Neural progenitor cell (in vitro differentiated cells): ENCODE results near the gene GINS2. TPM values are rescaled to one million over a fixed set of nuclear protein-coding genes. Genes with fewer than 3 reads are reported as not detected.

Experiments used
- DNase-seq: peaks from one replicate; pipeline ENCODE4 v3.0.0-alpha.2; 2016; ENCODE audit warnings: low spot score
- H2AFZ ChIP-seq: fragments of 200-600 bp; sonication (generic); replicated peaks from 2 replicates; pipeline ENCODE4 v1.6.1; 2016; ENCODE audit warnings: antibody characterized with exemption
- H3F3A ChIP-seq: fragments of 200-600 bp; sonication (generic); 2 replicates; pipeline ENCODE4 v1.6.1; 2016; ENCODE audit warnings: antibody characterized with exemption, low read depth
- H3K27ac ChIP-seq: fragments of 200-600 bp; sonication (generic); 2 replicates; pipeline ENCODE4 v1.5.1; 2016; ENCODE audit warnings: mild to moderate bottlenecking
- H3K27me3 ChIP-seq: fragments of 200-600 bp; sonication (generic); 2 replicates; pipeline ENCODE4 v1.6.1; 2016; ENCODE audit warnings: mild to moderate bottlenecking, moderate library complexity
- H3K36me3 ChIP-seq: fragments of 200-600 bp; sonication (generic); 2 replicates; pipeline ENCODE4 v1.5.1; 2016
- H3K4me1 ChIP-seq: fragments of 200-600 bp; sonication (generic); 2 replicates; pipeline ENCODE4 v1.6.1; 2016; ENCODE audit warnings: mixed run types
- H3K4me2 ChIP-seq: fragments of 200-600 bp; sonication (generic); 2 replicates; pipeline ENCODE4 v1.6.1; 2016
- H3K4me3 ChIP-seq: fragments of 200-600 bp; sonication (generic); 2 replicates; pipeline ENCODE4 v1.5.1; 2016
- H3K79me2 ChIP-seq: fragments of 200-600 bp; sonication (generic); 2 replicates; pipeline ENCODE4 v1.6.1; 2016; ENCODE audit warnings: low read depth
- H3K9ac ChIP-seq: fragments of 200-600 bp; sonication (generic); 2 replicates; pipeline ENCODE4 v1.6.1; 2016
- H3K9me3 ChIP-seq: fragments of 200-600 bp; sonication (generic); 2 replicates; pipeline ENCODE4 v1.5.1; 2016; ENCODE audit warnings: low read depth
- H4K20me1 ChIP-seq: fragments of 200-600 bp; sonication (generic); 2 replicates; pipeline ENCODE4 v1.6.1; 2016; ENCODE audit warnings: low read depth
- H3K27ac Mint-ChIP-seq: 3 replicates; pipeline ENCODE4 v1.8.0; 2021; ENCODE audit warnings: mixed read lengths
- H3K27me3 Mint-ChIP-seq: 2 replicates; pipeline ENCODE4 v1.8.0; 2022; ENCODE audit warnings: low read depth, mild to moderate bottlenecking, inconsistent platforms, moderate library complexity, mixed read lengths; ENCODE audit not compliant: insufficient read depth
- H3K36me3 Mint-ChIP-seq: 3 replicates; pipeline ENCODE4 v1.8.0; 2021; ENCODE audit warnings: mixed read lengths
- H3K4me1 Mint-ChIP-seq: 3 replicates; pipeline ENCODE4 v1.8.0; 2021; ENCODE audit warnings: mixed read lengths
- H3K4me3 Mint-ChIP-seq: 3 replicates; pipeline ENCODE4 v1.8.0; 2021; ENCODE audit warnings: mild to moderate bottlenecking, moderate library complexity, mixed read lengths
- H3K9me3 Mint-ChIP-seq: 3 replicates; pipeline ENCODE4 v1.8.0; 2020; ENCODE audit warnings: mixed read lengths
- CTCF ChIP-seq: fragments of 200-600 bp; sonication (generic); IDR thresholded peaks from 2 replicates; pipeline ENCODE4 v1.5.1; 2017; ENCODE audit warnings: antibody characterized with exemption, mild to moderate bottlenecking
- EZH2 ChIP-seq: fragments of 200-600 bp; sonication (generic); IDR thresholded peaks from 2 replicates; pipeline ENCODE4 v1.6.1; 2017; ENCODE audit warnings: antibody characterized with exemption, mild to moderate bottlenecking, moderate library complexity
- EZH2phosphoT487 ChIP-seq: fragments of 200-600 bp; sonication (generic); IDR thresholded peaks from 2 replicates; pipeline ENCODE4 v1.6.1; 2017; ENCODE audit warnings: antibody characterized with exemption
- total RNA-seq: library from RNA; depleted of rRNA; stranded (reverse); fragments of >200 nt; gene quantifications from 2 replicates; pipeline ENCODE4 v1.2.3, GENCODE V29; 2015; ENCODE audit warnings: low replicate concordance

The GINS2 gene
- total RNA-seq, 1 donor from 2014 or later, result 47.9 TPM

- Histone ChIP-seq H3K27me3 (peaks cover 22% of the 10 kb centered on the region), H3K79me2 (peaks cover 36% of the 10 kb centered on the region), H3K4me1 (peaks cover 13% of the 10 kb centered on the region), H3F3A (no peaks in the 10 kb centered on the region), H3K9ac (no peak overlapping the region), H3K36me3 (no peaks in the 10 kb centered on the region), H4K20me1 (peaks cover 10% of the 10 kb centered on the region), H3K4me3 (no peak overlapping the region), H3K4me2 (no peak overlapping the region), H2AFZ (no peak overlapping the region), H3K27ac (no peak overlapping the region), H3K9me3 (no peaks in the 10 kb centered on the region)
- Mint-ChIP-seq H3K36me3 (peaks cover 9% of the 10 kb centered on the region), H3K4me1 (peaks cover 20% of the 10 kb centered on the region), H3K4me3 (peak overlapping the region; percentile 85), H3K27me3 (peaks cover 10% of the 10 kb centered on the region), H3K9me3 (no peaks in the 10 kb centered on the region), H3K27ac (no peak overlapping the region)
- TF ChIP-seq EZH2, result no peak
- TF ChIP-seq EZH2phosphoT487, result no peak
- no peak for TF ChIP-seq CTCF
- peak; percentile 16 for DNase-seq
Measured at GRCh38 chr16:85689950-85690320, 1.2 kb upstream of the GINS2 start.

- Histone ChIP-seq H4K20me1 (peaks cover 13% of the 10 kb centered on the region), H2AFZ (no peak overlapping the region), H3K27ac (no peak overlapping the region), H3K36me3 (no peaks in the 10 kb centered on the region), H3K9me3 (no peaks in the 10 kb centered on the region), H3K4me2 (peak overlapping the region; percentile 93), H3K27me3 (peaks cover 22% of the 10 kb centered on the region), H3F3A (no peaks in the 10 kb centered on the region), H3K4me1 (peaks cover 13% of the 10 kb centered on the region), H3K79me2 (peaks cover 38% of the 10 kb centered on the region), H3K4me3 (peak overlapping the region; percentile 51), H3K9ac (no peak overlapping the region)
- peak overlapping the region; percentile 85 for H3K4me3 Mint-ChIP-seq
- H3K27me3 Mint-ChIP-seq, result peaks cover 8% of the 10 kb centered on the region
- H3K27ac Mint-ChIP-seq, result no peak overlapping the region
- H3K36me3 Mint-ChIP-seq, result peaks cover 11% of the 10 kb centered on the region
- H3K4me1 Mint-ChIP-seq, result peaks cover 22% of the 10 kb centered on the region
- TF ChIP-seq EZH2 (no peak), EZH2phosphoT487 (no peak), CTCF (no peak)
- DNase-seq, result no peak
- H3K9me3 Mint-ChIP-seq, result no peaks in the 10 kb centered on the region
Measured at GRCh38 chr16:85689285-85689949, 663 bp upstream of the GINS2 start.

- peaks cover 53% of the 10 kb centered on the region for H3K79me2 ChIP-seq
- H2AFZ ChIP-seq, result no peak overlapping the region
- H3K36me3 ChIP-seq, result no peaks in the 10 kb centered on the region
- H3K4me1 ChIP-seq, result peaks cover 18% of the 10 kb centered on the region
- H3K4me2 ChIP-seq, result peak overlapping the region; percentile 93
- DNase-seq, result no peak
- no peaks in the 10 kb centered on the region for H3K9me3 ChIP-seq
- Mint-ChIP-seq H3K27me3 (peaks cover 8% of the 10 kb centered on the region), H3K9me3 (no peaks in the 10 kb centered on the region), H3K36me3 (peaks cover 16% of the 10 kb centered on the region), H3K4me3 (peak overlapping the region; percentile 90), H3K4me1 (peaks cover 29% of the 10 kb centered on the region), H3K27ac (no peak overlapping the region)
- H3K27me3 ChIP-seq, result peaks cover 22% of the 10 kb centered on the region
- H4K20me1 ChIP-seq, result peaks cover 28% of the 10 kb centered on the region
- no peak for TF ChIP-seq EZH2
- no peak overlapping the region for H3K27ac ChIP-seq
- H3F3A ChIP-seq, result no peaks in the 10 kb centered on the region
- H3K9ac ChIP-seq, result peak overlapping the region; percentile 68
- H3K4me3 ChIP-seq, result peak overlapping the region; percentile 79
Measured at GRCh38 chr16:85687651-85688471, 893 bp downstream of the GINS2 start.
